Osteoblast (primary cell): Measurements from ENCODE around the gene PGM3. TPM values are rescaled to one million over a fixed set of nuclear protein-coding genes. Genes with fewer than 3 reads are reported as not detected.

ENCODE experiments used
- DNase-seq: peaks from one replicate; pipeline ENCODE4 v3.0.0; 2011; ENCODE audit warnings: low spot score, mixed read lengths; ENCODE audit not compliant: insufficient read length; ENCODE audit errors: missing footprints
- H2AFZ ChIP-seq: 2 replicates; pipeline ENCODE4 v1.6.0; 2011; ENCODE audit warnings: mild to moderate bottlenecking, low read length
- H3K27ac ChIP-seq: 2 replicates; pipeline ENCODE4 v1.5.1; 2011; ENCODE audit warnings: mild to moderate bottlenecking, low read depth, low read length, moderate library complexity
- H3K27me3 ChIP-seq: 2 replicates; pipeline ENCODE4 v1.6.0; 2012; ENCODE audit warnings: mild to moderate bottlenecking, control low read depth, inconsistent platforms, low read length, moderate library complexity; ENCODE audit not compliant: insufficient read depth
- H3K36me3 ChIP-seq: 2 replicates; pipeline ENCODE4 v1.5.1; 2011; ENCODE audit warnings: mild to moderate bottlenecking, low read length, control low read depth, moderate library complexity; ENCODE audit not compliant: insufficient read depth
- H3K4me1 ChIP-seq: 2 replicates; pipeline ENCODE4 v1.5.1; 2011; ENCODE audit warnings: mild to moderate bottlenecking, low read length, control low read depth, moderate library complexity; ENCODE audit not compliant: insufficient read depth
- H3K4me2 ChIP-seq: 2 replicates; pipeline ENCODE4 v1.6.0; 2011; ENCODE audit warnings: mild to moderate bottlenecking, low read length; ENCODE audit not compliant: insufficient read depth
- H3K4me3 ChIP-seq: fragments of 200-600 bp; sonication (generic); 3 replicates; pipeline ENCODE4 v1.5.1; 2012; ENCODE audit warnings: mild to moderate bottlenecking, low read length, inconsistent platforms; ENCODE audit not compliant: insufficient read depth
- H3K79me2 ChIP-seq: 2 replicates; pipeline ENCODE4 v1.6.0; 2012; ENCODE audit warnings: mild to moderate bottlenecking, low read length, control low read depth, inconsistent platforms; ENCODE audit not compliant: insufficient read depth
- H3K9me3 ChIP-seq: 2 replicates; pipeline ENCODE4 v1.5.1; 2011; ENCODE audit warnings: low read depth, low read length, control low read depth
- H4K20me1 ChIP-seq: 2 replicates; pipeline ENCODE4 v1.6.0; 2012; ENCODE audit warnings: mild to moderate bottlenecking, low read length, control low read depth; ENCODE audit not compliant: insufficient read depth
- CTCF ChIP-seq: IDR thresholded peaks from 2 replicates; pipeline ENCODE4 v1.5.1; 2011; ENCODE audit warnings: mild to moderate bottlenecking, low read depth, low read length, moderate library complexity; ENCODE audit errors: extremely low read depth
- total RNA-seq: library from RNA; depleted of rRNA; stranded (reverse); fragments of >200 nt; gene quantifications from 2 replicates; pipeline ENCODE4 v1.2.3, GENCODE V29; 2012

The PGM3 gene
- total RNA-seq, 1 donor, result 93.0 TPM

- Histone ChIP-seq H2AFZ (no peak overlapping the region), H3K36me3 (peaks cover 35% of the 10 kb centered on the region), H3K9me3 (no peaks in the 10 kb centered on the region), H3K4me3 (no peak overlapping the region), H3K27ac (no peak overlapping the region), H3K27me3 (no peaks in the 10 kb centered on the region), H3K4me2 (no peak overlapping the region), H3K79me2 (no peaks in the 10 kb centered on the region), H4K20me1 (no peaks in the 10 kb centered on the region), H3K4me1 (peaks cover 6% of the 10 kb centered on the region)
- TF ChIP-seq CTCF, result no peak
- no peak for DNase-seq
Observed at GRCh38 chr6:83124553-83124952, 68.5 kb downstream of the PGM3 start.

- Histone ChIP-seq H3K4me3 (no peak overlapping the region), H3K27ac (no peak overlapping the region), H3K4me1 (no peaks in the 10 kb centered on the region), H3K27me3 (no peaks in the 10 kb centered on the region), H3K36me3 (peaks cover 8% of the 10 kb centered on the region), H4K20me1 (no peaks in the 10 kb centered on the region), H3K4me2 (no peak overlapping the region), H2AFZ (no peak overlapping the region), H3K79me2 (no peaks in the 10 kb centered on the region), H3K9me3 (no peaks in the 10 kb centered on the region)
- DNase-seq, result no peak
- TF ChIP-seq CTCF, result no peak
Observed at GRCh38 chr6:83119742-83120300, 73.2 kb downstream of the PGM3 start.

- H4K20me1 ChIP-seq, result no peaks in the 10 kb centered on the region
Observed at GRCh38 chr6:83117802-83118201, 75.3 kb downstream of the PGM3 start.

More at GRCh38 chr6:83117802-83118201, 75.3 kb downstream of the PGM3 start:
- H3K36me3 ChIP-seq, result peaks cover 4% of the 10 kb centered on the region
- peaks cover 3% of the 10 kb centered on the region for H3K4me1 ChIP-seq
- no peaks in the 10 kb centered on the region for H3K27me3 ChIP-seq
- H3K4me2 ChIP-seq, result no peak overlapping the region
- TF ChIP-seq CTCF, result no peak
- H3K27ac ChIP-seq, result no peak overlapping the region
- H3K4me3 ChIP-seq, result no peak overlapping the region
- H3K9me3 ChIP-seq, result no peaks in the 10 kb centered on the region
- H3K79me2 ChIP-seq, result no peaks in the 10 kb centered on the region
- no peak for DNase-seq
- H2AFZ ChIP-seq, result no peak overlapping the region

Other genes with a start within 250 kb of the PGM3 start
- 8.3 and 9.7 TPM in 2 replicates for gene UBE3D, start 127.4 kb downstream of the PGM3 start, total RNA-seq
- gene DOP1A, start 125.6 kb downstream of the PGM3 start, total RNA-seq, result 45.2 and 47.1 TPM in 2 replicates
- 5.4 and 6.5 TPM in 2 replicates for gene RWDD2A, start 92 bp upstream of the PGM3 start, total RNA-seq
- gene ME1, start 237.8 kb upstream of the PGM3 start, total RNA-seq, result 27.9 and 31.8 TPM in 2 replicates